Activated CD4-positive, alpha-beta T cell treated with anti-CD3 and anti-CD28 coated beads, Interleukin-10, Interleukin-2, amounts not matched to agents 100 ng/mL and 50 ng/mL, durations not matched to agents 16 hours and 8 hours (primary cell): ENCODE results near the gene PSMA7.

ENCODE experiments used
- DNase-seq: peaks from one replicate; pipeline ENCODE4 v3.0.0-alpha.2; 2020

Gene PSMA7

GRCh38 chr20:62143081-62143956 is at the start of gene PSMA7, which contains the start of gene SS18L1:
Gene PSMA7, minus strand, starts transcription at chr20:62143394. Its CDS starts 91 bp downstream, at chr20:62143303.
Gene SS18L1, plus strand, starts transcription at chr20:62143769. Its CDS starts 52 bp downstream, at chr20:62143821.
- peak; percentile 89 for DNase-seq

- no peak for DNase-seq
Measured at GRCh38 chr20:62192635-62193034, 49.4 kb upstream of the PSMA7 start.

- DNase-seq, result no peak
Measured at GRCh38 chr20:62191781-62192559, 48.8 kb upstream of the PSMA7 start.

GRCh38 chr20:62190639-62191411 is 47.6 kb upstream of the PSMA7 start:
- DNase-seq, result no peak

GRCh38 chr20:62186887-62187866 is 44.0 kb upstream of the PSMA7 start:
- no peak for DNase-seq

GRCh38 chr20:62186096-62186426 is 42.9 kb upstream of the PSMA7 start:
- no peak for DNase-seq

- DNase-seq, result no peak
Measured at GRCh38 chr20:62183426-62184142, 40.4 kb upstream of the PSMA7 start.

GRCh38 chr20:62182469-62183425 is 39.6 kb upstream of the PSMA7 start, which contains the start of gene MTG2:
Gene MTG2, plus strand, starts transcription at chr20:62183028. Its CDS starts 10,393 bp downstream, at chr20:62193421.
- DNase-seq, result peak; percentile 97

- no peak for DNase-seq
Measured at GRCh38 chr20:62181808-62182207, 38.6 kb upstream of the PSMA7 start.

- no peak for DNase-seq
Measured at GRCh38 chr20:62179162-62179504, 35.9 kb upstream of the PSMA7 start.

- no peak for DNase-seq
Measured at GRCh38 chr20:62178316-62179161, 35.3 kb upstream of the PSMA7 start.

GRCh38 chr20:62177307-62177706 is 34.1 kb upstream of the PSMA7 start:
- no peak for DNase-seq

GRCh38 chr20:62176866-62177265 is 33.7 kb upstream of the PSMA7 start:
- no peak for DNase-seq

- DNase-seq, result no peak
Measured at GRCh38 chr20:62175711-62176110, 32.5 kb upstream of the PSMA7 start.

- no peak for DNase-seq
Measured at GRCh38 chr20:62174870-62175624, 31.9 kb upstream of the PSMA7 start.

GRCh38 chr20:62174021-62174804 is 31.0 kb upstream of the PSMA7 start:
- no peak for DNase-seq

- DNase-seq, result no peak
Measured at GRCh38 chr20:62172666-62173065, 29.5 kb upstream of the PSMA7 start.
